ENCODE results near the gene CLN6. TPM values are rescaled to one million over a fixed set of nuclear protein-coding genes. Genes with fewer than 3 reads are reported as not detected.
"Not testable (repeated sequence)": the region's sequence is repeated elsewhere in the genome, so short reads cannot be mapped to it uniquely, and the experiment has no call there.

Gene CLN6
- total RNA-seq, 1 donor from 2014 or later, result 3.7 TPM

DNA sequence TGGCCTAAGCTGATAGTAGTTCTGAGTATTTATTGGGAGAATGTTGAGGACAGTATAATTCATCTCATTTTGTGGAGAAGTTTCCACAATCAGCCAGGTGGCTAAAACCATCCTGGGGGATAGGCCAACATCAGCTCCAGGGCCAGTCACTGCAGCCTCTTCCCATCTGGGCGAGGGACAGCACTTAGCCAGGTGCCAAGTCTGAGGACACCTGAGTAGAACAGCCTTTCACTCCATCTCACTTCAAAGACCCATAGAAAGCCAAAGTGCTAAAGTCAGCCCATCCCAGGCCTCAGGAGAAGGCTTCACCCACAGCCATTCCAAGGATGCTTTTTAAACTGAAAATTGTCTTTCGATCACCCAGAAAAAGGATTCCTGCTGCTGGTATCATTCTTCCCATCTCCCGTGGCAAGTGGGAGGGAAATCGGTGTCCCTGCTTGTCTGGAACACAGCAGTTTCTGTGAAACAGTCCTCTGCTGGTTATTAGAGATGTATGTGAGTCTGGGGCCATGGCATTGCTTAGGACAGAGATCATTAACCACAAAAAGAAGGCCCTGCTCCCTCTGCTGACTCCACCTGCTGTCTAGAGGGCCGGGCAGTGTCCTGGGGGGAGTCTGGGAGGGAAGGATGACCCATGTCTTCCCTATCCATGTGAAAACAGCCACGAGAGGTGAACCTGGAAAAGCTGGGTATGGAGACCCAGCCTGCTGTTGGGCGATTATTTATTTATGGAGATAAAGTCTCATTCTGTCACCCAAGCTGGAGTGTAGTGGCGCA, 34.0 kb downstream of the CLN6 start:
- no peak for FAIRE-seq
- no peak for DNase-seq (ENCODE audit: low spot score in 2 of 2)

DNA sequence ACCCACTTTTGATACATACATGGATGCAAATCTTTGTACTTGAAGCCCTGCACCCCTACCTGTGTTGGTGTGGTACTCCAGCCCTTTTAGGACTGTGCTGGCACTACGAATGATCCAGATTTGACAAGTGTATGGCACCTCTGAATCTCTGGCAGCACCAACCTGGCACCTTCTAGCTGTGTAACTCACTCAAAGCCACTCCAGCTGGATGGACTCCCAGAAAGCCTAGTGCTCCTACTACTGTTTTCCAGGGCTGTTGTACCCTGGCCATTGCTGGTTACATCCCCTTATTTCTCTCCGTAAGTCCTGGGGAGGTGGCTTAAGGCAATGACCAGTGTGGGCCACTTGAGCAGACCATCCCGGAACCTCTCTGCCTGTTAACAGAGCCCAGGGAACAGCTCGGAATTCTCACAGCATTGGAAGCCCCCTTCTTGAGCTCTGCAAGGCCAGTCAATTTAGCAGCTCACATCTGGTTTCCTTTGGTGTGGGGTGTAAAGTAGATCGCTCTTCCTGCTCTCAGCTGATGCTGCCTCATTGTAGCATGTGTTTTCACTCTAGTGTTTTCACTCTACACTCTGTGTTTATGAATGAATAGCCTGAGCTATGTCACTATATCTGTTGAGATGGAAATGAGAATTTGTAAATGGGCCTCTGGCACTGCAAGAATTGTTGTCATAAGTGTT, 36.6 kb downstream of the CLN6 start:
- DNase-seq (ENCODE audit: low spot score in 2 of 2) (no peak), FAIRE-seq (no peak)

GRCh38 chr15:68192117-68192516, 37.4 kb downstream of the CLN6 start:
- FAIRE-seq, result no peak
- no peak for DNase-seq (ENCODE audit: low spot score in 2 of 2)

GRCh38 chr15:68191555-68191954, 38.0 kb downstream of the CLN6 start:
- FAIRE-seq, result no peak
- no peak for DNase-seq (ENCODE audit: low spot score in 2 of 2)

DNA sequence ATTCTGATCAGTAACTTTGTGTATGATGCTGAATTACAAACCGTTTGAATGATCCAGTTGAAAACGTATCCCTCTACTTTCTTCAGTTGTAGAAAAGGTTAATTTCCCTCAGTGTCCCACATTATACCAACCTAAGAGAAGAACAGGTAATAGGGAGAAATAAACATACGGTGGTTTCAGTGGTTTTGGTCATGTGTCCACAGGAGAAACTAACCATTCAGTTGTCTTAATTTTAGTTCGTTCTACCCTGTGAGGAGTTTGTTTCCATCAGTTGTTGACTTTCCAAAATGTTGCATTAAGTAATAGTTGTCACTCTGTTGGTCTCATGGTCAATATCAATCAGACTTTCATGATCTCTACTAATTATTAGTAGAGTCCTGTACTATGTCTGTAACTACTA, 39.5 kb downstream of the CLN6 start:
- no peak for FAIRE-seq

DNA sequence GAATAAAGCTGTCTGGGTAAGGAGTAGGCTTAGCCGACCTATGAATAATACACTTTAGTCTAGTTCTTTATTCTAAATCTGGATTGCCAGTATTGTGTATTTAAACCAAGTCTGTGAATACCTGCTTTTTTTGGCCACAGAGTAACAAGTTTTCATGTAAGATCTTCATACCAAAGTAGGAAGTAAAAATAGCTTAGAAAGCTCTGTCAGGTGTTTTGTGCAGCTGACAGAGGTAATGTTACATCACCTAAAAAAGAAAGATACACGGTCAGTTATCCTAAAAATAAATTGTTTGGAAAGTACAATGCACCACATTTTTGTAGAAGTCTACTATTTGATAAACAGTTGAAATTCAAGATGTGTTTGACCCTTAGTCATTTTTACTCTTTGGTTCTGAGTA, 40.9 kb downstream of the CLN6 start:
- FAIRE-seq, result no peak
- DNase-seq (ENCODE audit: low spot score in 2 of 2), result no peak

More for the DNA sequence above, 39.5 kb downstream of the CLN6 start:
- no peak for DNase-seq (ENCODE audit: low spot score in 2 of 2)

GRCh38 chr15:68187559-68187958, 42.0 kb downstream of the CLN6 start:
- FAIRE-seq (no peak), DNase-seq (ENCODE audit: low spot score in 2 of 2) (no peak)

GRCh38 chr15:68186671-68187397, 42.7 kb downstream of the CLN6 start:
- FAIRE-seq (no peak), DNase-seq (ENCODE audit: low spot score in 2 of 2) (no peak)

GRCh38 chr15:68184616-68185480, 44.7 kb downstream of the CLN6 start:
- FAIRE-seq, result no peak
- DNase-seq (ENCODE audit: low spot score in 2 of 2), result no peak

GRCh38 chr15:68183616-68184315, 45.8 kb downstream of the CLN6 start:
- FAIRE-seq (no peak), DNase-seq (ENCODE audit: low spot score in 2 of 2) (no peak)

- DNase-seq (ENCODE audit: low spot score in 2 of 2) (no peak), FAIRE-seq (no peak)
These were observed 51.8 kb downstream of the CLN6 start for GRCh38 chr15:68177742-68178141.

GRCh38 chr15:68176601-68177000, 52.9 kb downstream of the CLN6 start:
- no peak for DNase-seq (ENCODE audit: low spot score in 2 of 2)
- FAIRE-seq, result no peak

DNA sequence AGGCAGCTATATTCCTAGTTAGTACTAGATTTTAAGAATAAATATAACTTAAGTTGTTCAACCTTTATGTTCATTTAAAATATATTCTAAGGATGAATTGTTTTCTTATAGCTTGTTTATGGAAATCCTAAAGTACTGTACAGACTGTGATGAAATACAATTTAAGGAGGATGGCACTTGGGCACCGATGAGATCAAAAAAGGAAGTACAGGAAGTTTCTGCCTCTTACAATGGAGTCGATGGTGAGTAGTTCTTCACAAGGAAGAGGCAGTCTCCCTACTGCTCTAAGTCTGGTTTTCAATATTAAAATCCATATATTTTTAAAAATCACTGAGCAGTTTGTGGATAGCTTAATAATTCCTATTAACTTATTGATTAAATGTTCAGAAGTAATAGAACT, 54.0 kb downstream of the CLN6 start:
- FAIRE-seq, result no peak

GRCh38 chr15:68173119-68173518, 56.4 kb downstream of the CLN6 start:
- no peak for FAIRE-seq
- DNase-seq (ENCODE audit: low spot score in 2 of 2), result no peak

More for the DNA sequence above, 54.0 kb downstream of the CLN6 start:
- no peak for DNase-seq (ENCODE audit: low spot score in 2 of 2)

- not testable (repeated sequence) for DNase-seq (ENCODE audit: low spot score in 2 of 2); FAIRE-seq
These were observed 57.5 kb downstream of the CLN6 start for GRCh38 chr15:68172037-68172436.

- DNase-seq (ENCODE audit: low spot score in 2 of 2) (no peak), FAIRE-seq (no peak)
These were observed 62.7 kb downstream of the CLN6 start for GRCh38 chr15:68166847-68167246.

DNA sequence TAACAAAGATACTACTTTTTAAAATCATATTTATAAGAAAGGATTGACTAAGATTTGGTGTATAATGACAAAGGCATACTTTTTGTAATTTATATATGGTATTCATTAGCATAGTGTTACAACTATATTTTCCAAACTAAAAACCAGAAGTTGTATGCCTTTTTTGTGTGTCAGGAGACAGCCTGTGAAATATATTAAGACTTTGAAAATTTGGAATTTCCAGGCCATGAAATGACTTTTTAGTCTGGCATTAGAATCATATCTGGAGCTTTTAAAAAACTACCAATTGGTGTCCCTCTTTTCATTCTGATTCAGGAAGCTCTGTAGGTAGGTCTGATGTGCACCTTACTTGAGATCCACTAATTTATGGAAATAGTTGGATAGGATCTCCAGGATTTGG, 66.3 kb downstream of the CLN6 start:
- FAIRE-seq (no peak), DNase-seq (ENCODE audit: low spot score in 2 of 2) (no peak)

DNA sequence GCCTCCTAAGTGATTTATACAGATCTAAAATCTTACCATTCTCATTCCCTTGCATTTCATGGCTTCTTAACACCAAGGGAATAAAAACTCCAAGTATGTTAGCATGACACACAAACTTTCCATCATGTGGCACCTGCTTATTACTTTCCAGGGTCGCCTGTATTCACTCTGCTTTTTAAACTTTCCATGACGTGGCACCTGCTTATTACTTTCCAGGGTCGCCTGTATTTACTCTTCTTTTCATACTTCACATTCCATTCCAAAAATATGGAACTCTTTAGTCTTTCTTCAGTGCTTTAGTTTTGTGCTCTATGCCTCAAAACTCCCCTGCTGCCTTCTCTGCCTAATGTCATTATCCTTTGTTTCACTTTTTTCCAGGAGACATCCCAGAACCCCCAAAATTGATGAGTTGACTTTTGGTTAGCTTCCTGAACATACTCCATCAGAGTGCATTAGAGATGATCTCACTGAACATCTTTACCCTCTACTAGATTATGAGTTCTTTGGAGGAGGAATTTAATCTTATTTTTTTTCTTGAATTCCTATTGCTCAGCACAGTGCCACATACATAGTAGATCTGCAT, 71.4 kb downstream of the CLN6 start:
- DNase-seq (ENCODE audit: low spot score in 2 of 2) (no peak), FAIRE-seq (no peak)

- DNase-seq (ENCODE audit: low spot score in 2 of 2) (no peak), FAIRE-seq (no peak)
These were observed 72.5 kb downstream of the CLN6 start for GRCh38 chr15:68157074-68157473.
